Right renal cortex interstitium (tissue), 3 donors: ENCODE measurements around the gene IKZF5. TPM values are rescaled to one million over a fixed set of nuclear protein-coding genes. Genes with fewer than 3 reads are reported as not detected.

ENCODE experiments used
- DNase-seq, 3 donors: peaks; one replicate each; pipeline ENCODE4 v3.0.0-alpha.2; 2013; ENCODE audit warnings: low read depth in 3 of 3, low spot score in 2 of 3
- polyA plus RNA-seq, 3 donors: library from polyadenylated mRNA; unstranded; fragments of 120-200 nt; gene quantifications; one replicate each; pipeline ENCODE4 v1.2.1, GENCODE V29; 2013; ENCODE audit not compliant: insufficient read length in 3 of 3

Gene IKZF5
- polyA plus RNA-seq, 3 donors = 18.7 to 22.5 (median 21.3) TPM

DNA sequence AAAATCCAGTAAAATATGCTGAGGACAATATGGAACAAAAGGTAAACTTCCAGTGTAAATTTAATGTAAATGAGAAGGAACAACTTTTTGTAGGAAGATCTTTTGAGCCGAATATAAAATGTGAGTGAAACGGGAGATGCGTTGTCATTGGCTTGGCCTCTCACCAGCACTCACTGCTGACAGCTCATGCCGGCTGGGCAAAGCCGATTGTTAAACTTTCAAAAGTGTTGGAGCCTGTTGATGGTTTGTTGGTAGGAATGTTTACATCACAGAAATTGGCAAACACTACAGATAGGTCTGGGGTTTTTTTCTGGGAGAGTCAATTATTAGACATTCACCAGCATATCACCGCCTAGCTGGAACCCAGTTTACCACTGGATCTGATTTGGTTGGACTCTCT is 22.3 kb downstream of the IKZF5 start:
- no peak for DNase-seq

DNA sequence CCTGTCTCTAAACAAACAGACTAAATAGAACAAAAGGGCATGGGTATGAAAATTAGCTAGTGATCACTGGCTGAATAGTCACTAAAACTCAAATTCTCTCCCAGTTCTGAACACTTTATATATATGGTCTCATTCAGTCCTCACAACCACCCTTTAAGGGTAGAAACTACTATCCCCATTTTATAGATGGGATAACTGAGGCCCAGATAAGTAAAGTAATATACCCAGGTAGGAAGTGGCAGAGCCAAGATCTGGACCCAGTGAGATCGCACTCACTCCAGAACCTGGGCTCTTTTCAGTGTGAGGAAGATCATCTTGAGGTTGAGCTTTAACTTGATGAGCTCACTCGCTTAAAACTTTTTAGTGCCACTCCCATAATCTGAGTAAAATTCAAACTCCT is 23.9 kb downstream of the IKZF5 start:
- DNase-seq = no peak

DNA sequence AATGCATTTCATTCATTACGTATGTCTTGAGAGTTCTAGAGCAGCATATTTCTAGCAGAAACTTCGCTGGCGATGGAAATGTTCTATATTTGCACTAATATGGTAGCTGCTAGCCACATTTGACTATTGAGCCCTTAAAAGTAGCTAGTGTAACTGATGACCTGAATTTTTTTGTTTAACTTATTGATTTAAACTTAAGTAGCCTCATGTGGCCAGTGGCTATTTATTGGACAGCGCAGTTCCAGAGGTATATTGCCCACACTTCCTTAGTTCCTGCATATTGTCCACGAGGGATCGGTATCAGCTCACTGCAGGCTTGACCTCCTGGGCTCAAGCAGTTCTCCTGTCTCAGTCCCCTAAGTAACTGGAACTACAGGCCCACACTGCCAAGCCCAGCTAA is 24.7 kb downstream of the IKZF5 start:
- DNase-seq = no peak

DNA sequence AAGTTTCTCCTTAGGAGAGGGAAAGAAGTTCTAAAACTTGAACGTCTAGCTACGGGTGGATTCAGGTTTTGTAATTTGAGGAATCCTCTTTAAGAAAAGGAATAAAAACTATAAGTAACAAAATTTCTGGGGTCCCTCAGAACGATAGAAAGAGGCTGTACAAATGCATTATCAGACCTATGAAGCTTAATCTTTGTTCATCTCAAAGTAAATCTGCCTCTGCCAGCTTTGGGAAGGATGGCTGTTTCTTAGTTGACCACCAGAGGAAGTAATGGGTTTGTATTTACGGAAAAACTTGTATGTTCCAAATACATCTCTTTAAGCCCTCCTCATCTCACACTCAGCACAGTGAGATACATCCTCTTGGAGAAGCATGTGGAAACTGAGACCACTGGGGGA is 27.5 kb downstream of the IKZF5 start:
- no peak for DNase-seq

DNA sequence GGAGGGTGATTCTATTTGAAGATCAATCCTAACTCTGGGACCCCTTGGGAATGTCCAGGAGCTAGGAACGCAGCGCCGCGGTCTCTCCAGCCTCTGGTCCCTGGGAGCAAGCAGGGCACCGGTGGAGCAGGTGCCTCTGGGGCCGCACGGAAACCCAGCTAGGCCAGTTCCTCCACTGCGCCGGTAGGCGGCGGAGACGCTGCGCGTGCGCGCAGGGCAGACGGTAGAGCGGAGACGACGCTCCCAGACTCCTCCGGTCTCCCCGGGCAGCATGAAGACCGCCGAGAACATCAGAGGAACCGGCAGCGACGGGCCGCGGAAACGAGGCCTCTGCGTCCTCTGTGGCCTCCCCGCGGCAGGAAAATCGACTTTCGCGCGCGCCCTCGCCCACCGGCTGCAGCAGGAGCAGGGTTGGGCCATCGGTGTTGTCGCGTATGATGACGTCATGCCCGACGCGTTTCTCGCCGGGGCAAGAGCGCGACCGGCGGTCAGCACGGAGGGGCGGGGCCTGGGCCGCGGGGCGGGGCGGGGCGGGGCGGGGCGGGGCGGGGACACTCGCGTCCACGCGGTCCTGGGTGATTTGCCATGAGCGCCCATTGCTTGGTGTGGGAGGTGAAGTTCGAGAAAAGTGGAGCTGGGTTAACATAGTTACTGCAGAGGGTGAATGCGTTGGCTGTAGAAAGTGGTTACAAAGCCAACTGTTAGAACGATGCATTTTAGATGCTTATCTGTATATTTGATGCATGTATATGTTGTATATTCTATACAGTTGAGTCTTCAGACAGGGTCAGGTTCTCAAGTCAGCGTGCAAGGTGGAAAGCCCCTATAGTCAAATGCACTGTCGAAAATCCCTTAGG is 28.2 kb downstream of the IKZF5 start, which contains the start of gene PSTK:
Gene PSTK (plus strand): TSS at position 193 of the 857 bp plus-strand sequence. CDS start 79 bp downstream, at position 272.
- DNase-seq = peak; percentile 83 to 89 (median 87)

DNA sequence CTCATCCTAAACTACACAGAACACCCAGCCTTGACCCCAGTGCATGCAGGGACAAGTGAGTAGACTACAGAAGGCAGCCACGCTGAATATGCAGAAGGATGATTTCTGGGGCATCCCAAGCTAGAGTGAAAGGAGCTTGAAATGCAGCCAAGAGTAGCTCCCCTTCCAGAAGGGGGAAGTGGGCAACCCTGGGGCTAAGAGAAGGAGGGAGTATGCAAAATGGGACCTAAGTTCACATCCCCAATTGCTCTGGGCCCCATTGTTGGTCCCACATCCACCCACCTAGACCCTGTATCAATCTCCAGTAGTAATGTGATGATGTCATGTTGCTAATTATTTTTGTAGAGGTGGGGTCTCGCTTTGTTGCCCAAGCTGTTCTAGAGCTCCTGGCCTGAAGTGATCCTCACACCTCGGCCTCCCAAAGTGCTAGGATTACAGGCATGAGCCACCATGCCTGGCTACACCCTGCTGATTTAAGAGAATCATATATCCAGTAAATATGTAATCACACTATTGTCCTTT is 34.0 kb downstream of the IKZF5 start:
- no peak for DNase-seq

DNA sequence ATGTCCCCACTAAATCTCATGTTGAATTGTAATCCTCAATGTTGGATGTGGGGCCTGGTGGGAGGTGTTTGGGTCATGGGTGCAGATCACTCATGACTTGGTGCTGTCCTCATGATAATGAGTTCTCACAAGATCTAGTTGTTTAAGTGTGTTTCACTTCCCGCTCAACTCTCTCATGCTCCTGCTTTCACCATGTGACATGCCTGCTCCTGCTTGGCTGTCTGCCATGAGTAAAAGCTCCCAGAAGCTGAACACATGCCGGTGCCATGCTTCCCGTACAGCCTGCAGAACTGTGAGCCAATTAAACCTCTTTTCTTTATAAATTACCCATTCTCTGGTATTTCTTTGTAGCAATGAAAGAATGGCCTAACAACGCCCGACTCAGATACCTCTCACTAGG is 34.6 kb downstream of the IKZF5 start:
- DNase-seq = no peak

DNA sequence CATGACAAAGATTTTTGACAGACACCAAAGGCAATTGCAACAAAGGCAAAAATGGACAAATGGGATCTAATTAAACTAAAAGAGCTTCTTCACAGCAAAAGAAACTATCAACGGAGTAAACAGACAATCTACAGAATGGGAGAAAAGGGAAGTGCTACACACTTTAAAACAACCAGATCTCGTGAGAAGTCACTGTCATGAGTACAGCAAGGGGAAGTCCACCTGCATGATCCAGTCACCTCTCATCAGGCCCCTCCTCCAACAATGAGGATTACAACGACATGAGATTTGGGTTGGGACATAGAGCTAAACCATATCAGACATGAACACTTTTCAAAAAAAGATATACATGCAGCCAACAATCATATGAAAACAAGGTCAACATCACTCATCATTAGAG is 39.9 kb downstream of the IKZF5 start:
- no peak for DNase-seq

DNA sequence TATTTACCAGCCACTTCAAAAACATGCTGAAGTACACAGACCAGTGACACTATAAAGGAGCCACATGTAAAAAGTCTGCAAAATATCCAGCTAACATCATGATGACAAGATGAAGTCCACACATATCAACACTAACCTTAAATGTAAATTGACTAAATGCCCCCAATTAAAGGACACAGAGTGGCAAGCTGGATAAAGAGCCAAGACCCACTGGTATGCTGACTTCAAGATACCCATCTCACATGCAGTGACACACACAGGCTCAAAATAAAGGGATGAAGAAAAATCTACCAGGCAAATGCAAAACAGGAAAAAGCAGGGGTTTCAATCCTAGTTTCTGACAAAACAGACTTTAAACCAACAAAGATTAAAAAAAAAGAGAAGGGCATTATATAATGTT is 41.7 kb downstream of the IKZF5 start:
- DNase-seq = no peak

DNA sequence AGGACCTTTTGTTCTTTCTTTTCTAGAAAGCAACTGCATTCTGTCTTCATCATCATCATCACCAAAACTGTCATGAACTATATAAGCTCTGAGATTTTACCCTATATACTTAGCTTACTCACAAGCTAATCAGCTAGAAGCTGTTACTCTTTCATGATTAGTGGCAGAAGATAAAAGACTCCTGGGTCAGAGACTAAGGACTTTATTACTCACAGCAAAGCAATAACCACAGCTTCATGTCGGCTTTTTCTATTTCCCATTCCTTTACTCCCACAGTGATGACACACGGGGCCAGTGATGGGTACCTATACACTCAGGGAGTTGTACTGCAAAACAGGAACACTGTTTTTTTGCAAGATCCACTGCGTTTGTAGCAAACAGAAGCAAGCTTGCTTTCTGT is 46.2 kb downstream of the IKZF5 start:
- no peak for DNase-seq

DNA sequence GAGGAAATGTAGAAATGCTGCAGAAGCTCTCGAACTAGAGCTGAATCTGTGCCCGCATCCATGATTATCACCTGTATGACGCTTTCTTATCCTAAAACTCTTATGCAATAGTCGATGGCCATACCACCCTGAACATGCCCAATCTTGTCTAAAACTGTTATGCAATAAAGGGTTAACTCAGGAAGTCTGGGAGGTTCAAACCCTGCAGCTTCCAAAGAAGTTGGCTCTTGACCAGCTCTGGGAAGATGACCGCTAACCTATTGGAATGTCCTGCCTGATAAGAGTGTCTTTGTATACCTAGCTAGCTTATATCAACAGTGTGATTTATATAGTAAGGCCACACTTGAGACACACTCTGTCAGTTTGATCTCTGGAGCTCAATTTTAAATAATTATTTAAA is 51.1 kb downstream of the IKZF5 start:
- DNase-seq = no peak

DNA sequence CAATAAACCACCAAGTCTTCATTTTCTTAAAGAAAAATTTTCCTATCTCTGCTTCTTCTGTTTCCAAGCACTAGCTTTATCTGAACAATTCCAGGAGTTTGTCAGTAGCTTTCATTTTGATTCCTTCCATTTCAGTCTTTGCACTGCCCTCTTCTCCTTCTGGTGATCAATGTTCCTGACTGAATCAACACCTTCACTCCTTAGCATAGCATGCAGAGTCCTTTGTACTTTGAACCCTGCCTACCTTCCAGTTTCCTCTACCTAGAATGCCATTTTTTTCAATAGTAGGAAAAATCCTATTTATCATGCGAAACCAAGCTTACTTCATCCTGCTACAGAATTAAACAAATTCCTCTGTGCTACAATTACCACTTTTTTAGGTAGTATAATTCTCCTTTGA is 52.7 kb downstream of the IKZF5 start:
- DNase-seq = no peak

DNA sequence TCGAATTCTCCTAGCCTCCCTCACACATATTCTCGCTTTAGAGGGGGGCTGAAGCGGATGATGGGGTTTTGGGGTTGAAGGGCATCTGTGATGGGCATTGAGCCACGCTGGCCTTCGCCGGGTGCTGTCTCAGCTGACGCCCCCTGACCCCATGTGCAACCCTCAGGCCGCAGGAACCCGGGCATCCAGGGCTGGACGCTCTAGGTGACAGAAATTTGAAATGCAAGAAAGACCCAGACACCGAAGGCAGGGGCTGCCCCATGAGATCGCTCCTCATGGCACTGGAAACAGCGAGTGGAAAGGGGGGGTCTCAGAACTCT is 53.9 kb downstream of the IKZF5 start:
- no peak for DNase-seq

DNA sequence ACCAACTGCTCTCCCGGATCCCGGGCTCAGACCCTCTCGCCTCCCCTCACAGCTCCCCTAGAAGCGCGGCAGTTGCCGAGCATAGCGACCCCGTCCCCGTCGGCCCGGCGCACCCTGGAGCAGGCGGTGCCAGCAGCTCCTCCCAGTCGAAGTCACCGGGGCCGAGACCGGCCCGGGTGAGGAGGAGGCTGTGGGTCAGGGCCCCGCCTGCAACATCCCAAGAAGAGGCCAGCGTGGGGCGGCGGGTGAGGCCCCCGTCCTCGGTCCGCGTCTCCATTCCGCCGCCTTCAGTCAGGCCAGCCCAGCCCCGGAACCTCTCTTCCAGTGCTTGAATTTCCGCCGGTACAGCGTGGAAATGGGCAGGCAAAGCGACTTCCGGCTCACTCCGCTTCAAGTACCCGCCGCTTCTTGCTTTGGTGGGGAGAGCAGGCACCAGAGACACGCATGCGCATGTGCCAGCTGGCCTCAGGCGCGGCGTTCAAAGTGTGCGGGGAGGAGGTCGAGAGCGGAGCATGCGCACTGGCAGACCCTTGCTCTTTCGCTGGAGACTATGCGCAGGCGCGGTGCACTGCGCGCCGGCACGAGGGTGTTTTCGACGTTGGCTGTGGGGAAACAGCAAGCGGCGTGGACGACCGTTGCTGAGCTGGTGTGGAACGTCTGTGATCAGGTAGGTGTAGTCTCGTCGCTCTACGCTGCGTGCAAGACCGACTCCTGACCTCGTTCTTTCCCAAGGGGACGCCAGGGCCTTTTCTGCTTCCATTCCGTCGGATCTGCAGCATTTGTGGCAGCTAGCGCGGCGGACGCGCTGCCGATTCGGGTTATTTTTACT is 54.5 kb downstream of the IKZF5 start, which contains the start of gene C10orf88:
Gene C10orf88 (minus strand): TSS at position 326 of the 829 bp plus-strand sequence. CDS start 49 bp downstream, at position 277.
- DNase-seq = peak; percentile 93 to 96 (median 95)

DNA sequence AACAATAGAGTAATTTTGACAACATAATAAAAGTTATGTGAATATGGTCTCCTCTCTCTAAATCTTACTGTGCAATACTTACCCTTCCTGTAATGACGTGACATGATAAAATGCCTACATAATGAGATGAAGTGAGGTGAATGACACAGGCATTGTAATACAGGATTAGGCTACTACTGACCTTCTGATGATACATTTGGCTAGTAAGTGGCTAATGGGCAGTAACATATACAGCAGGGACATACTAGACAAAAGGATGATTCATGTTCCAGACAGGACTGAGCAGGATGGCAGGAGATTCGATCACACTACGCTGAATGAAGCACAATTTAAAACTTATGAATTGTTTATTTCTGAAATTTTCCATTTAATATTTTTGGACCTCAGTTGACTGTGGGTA is 59.3 kb downstream of the IKZF5 start:
- DNase-seq = no peak

Other genes with a start within 250 kb of the IKZF5 start
- gene CUZD1, start 162.9 kb downstream of the IKZF5 start, polyA plus RNA-seq = 1 to 10 TPM; 1.4 to 2.3 (median 1.6) TPM
- 1 to 10 TPM; 3.2 to 7.2 (median 3.8) TPM for gene FAM24B, start 129.2 kb downstream of the IKZF5 start, polyA plus RNA-seq
- gene FAM24A, start 98.2 kb downstream of the IKZF5 start, polyA plus RNA-seq = not detected
- 10 to 100 TPM; 18.2 to 21.2 (median 21.0) TPM for gene C10orf88, start 54.6 kb downstream of the IKZF5 start, polyA plus RNA-seq
- 10 to 100 TPM in 1 of 3 donors, 1 to 10 TPM in 2; 8.7 to 11.8 (median 9.2) TPM for gene PSTK, start 28.4 kb downstream of the IKZF5 start, polyA plus RNA-seq
- 10 to 100 TPM; 25.3 to 26.5 (median 25.9) TPM for gene ACADSB, start 211 bp upstream of the IKZF5 start, polyA plus RNA-seq
- not detected for gene HMX3, start 127.2 kb upstream of the IKZF5 start, polyA plus RNA-seq
- gene HMX2, start 139.3 kb upstream of the IKZF5 start, polyA plus RNA-seq = 1 to 10 TPM; 1.4 to 1.6 (median 1.4) TPM
- gene BUB3, start 145.6 kb upstream of the IKZF5 start, polyA plus RNA-seq = 100 to 1,000 TPM; 120 to 123 (median 122) TPM